IMR-90 (cell line): ENCODE data around the gene PLVAP.

Experiments used
- BHLHE40 ChIP-seq: fragments of 150-350 bp; IDR thresholded peaks from 2 replicates; pipeline ENCODE4 v1.6.1; 2016; ENCODE audit warnings: mild to moderate bottlenecking, low read depth, low read length
- CEBPB ChIP-seq: IDR thresholded peaks from 2 replicates; pipeline ENCODE4 v1.6.1; 2012; ENCODE audit warnings: low read depth, low read length, improper control_type of control experiment
- CHD1 ChIP-seq: IDR thresholded peaks from 2 replicates; pipeline ENCODE4 v1.6.1; 2012; ENCODE audit warnings: low read depth, low read length, improper control_type of control experiment
- MAFK ChIP-seq: IDR thresholded peaks from 2 replicates; pipeline ENCODE4 v1.6.1; 2012; ENCODE audit warnings: low read depth, low read length, improper control_type of control experiment
- MAZ ChIP-seq: IDR thresholded peaks from 2 replicates; pipeline ENCODE4 v1.6.1; 2012; ENCODE audit warnings: low read depth, mild to moderate bottlenecking, low read length, improper control_type of control experiment, moderate library complexity, borderline replicate concordance
- MXI1 ChIP-seq: IDR thresholded peaks from 2 replicates; pipeline ENCODE4 v1.6.1; 2012; ENCODE audit warnings: low read depth, mild to moderate bottlenecking, low read length, moderate library complexity, borderline replicate concordance
- NFE2L2 ChIP-seq: fragments of 150-350 bp; IDR thresholded peaks from 2 replicates; pipeline ENCODE4 v1.6.1; 2016; ENCODE audit warnings: low read depth, mild to moderate bottlenecking, low read length
- POLR2A ChIP-seq: IDR thresholded peaks from 2 replicates; pipeline ENCODE4 v1.6.1; 2012; ENCODE audit warnings: mild to moderate bottlenecking, low read depth, low read length
- RCOR1 ChIP-seq: IDR thresholded peaks from 2 replicates; pipeline ENCODE4 v1.6.1; 2012; ENCODE audit warnings: mild to moderate bottlenecking, low read length, improper control_type of control experiment; ENCODE audit not compliant: insufficient replicate concordance
- RFX5 ChIP-seq: IDR thresholded peaks from 2 replicates; pipeline ENCODE4 v1.8.0; 2012; ENCODE audit warnings: low read depth, mild to moderate bottlenecking, low read length, moderate library complexity
- SMC3 ChIP-seq: fragments of 150-350 bp; IDR thresholded peaks from 2 replicates; pipeline ENCODE4 v1.6.1; 2016; ENCODE audit warnings: low read depth, mild to moderate bottlenecking, antibody characterized with exemption, low read length, moderate library complexity
- TF ChIP-seq, protein P1 (sequence below): conservative IDR thresholded peaks from 2 replicates; pipeline ENCODE4 v1.5.1; 2012; ENCODE audit warnings: mild to moderate bottlenecking, low read depth, low read length, improper control_type of control experiment
- TF ChIP-seq, protein P2 (sequence below): fragments of 150-350 bp; IDR thresholded peaks from 2 replicates; pipeline ENCODE4 v1.6.1; 2016; ENCODE audit warnings: low read depth, mild to moderate bottlenecking, low read length, moderate library complexity, borderline replicate concordance
- TF ChIP-seq, protein P3 (sequence below): fragments of 150-350 bp; IDR thresholded peaks from 2 replicates; pipeline ENCODE4 v1.6.1; 2017; ENCODE audit warnings: mild to moderate bottlenecking, antibody characterized with exemption, low read length, low read depth

DNA sequence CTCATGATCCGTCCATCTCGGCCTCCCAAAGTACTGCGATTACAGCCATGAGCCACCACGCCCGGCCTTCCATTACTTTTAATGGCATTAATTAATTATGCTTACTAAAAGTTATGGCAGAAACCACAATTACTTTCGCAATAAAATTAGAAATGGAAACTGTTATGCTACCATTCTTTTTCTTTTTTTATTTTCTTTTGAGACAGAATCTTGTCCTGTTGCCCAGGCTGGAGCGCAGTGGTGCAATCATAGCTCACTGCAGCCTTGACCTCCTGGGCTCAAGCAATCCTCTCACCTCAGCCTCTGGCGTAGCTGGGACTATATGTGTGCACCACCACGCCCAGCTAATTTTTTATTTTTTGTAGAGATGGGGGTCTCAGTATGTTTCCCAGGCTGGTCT is 32.8 kb upstream of the PLVAP start:
- TF ChIP-seq POLR2A (no peak), RFX5 (no peak), MXI1 (no peak), MAFK (no peak), NFE2L2 (no peak), RCOR1 (no peak), CHD1 (no peak), BHLHE40 (no peak), CEBPB (no peak), MAZ (no peak), SMC3 (no peak)
- TF ChIP-seq, protein P1, sequence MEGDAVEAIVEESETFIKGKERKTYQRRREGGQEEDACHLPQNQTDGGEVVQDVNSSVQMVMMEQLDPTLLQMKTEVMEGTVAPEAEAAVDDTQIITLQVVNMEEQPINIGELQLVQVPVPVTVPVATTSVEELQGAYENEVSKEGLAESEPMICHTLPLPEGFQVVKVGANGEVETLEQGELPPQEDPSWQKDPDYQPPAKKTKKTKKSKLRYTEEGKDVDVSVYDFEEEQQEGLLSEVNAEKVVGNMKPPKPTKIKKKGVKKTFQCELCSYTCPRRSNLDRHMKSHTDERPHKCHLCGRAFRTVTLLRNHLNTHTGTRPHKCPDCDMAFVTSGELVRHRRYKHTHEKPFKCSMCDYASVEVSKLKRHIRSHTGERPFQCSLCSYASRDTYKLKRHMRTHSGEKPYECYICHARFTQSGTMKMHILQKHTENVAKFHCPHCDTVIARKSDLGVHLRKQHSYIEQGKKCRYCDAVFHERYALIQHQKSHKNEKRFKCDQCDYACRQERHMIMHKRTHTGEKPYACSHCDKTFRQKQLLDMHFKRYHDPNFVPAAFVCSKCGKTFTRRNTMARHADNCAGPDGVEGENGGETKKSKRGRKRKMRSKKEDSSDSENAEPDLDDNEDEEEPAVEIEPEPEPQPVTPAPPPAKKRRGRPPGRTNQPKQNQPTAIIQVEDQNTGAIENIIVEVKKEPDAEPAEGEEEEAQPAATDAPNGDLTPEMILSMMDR: no peak
- TF ChIP-seq, protein P2, sequence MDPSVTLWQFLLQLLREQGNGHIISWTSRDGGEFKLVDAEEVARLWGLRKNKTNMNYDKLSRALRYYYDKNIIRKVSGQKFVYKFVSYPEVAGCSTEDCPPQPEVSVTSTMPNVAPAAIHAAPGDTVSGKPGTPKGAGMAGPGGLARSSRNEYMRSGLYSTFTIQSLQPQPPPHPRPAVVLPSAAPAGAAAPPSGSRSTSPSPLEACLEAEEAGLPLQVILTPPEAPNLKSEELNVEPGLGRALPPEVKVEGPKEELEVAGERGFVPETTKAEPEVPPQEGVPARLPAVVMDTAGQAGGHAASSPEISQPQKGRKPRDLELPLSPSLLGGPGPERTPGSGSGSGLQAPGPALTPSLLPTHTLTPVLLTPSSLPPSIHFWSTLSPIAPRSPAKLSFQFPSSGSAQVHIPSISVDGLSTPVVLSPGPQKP: no peak
- TF ChIP-seq, protein P3, sequence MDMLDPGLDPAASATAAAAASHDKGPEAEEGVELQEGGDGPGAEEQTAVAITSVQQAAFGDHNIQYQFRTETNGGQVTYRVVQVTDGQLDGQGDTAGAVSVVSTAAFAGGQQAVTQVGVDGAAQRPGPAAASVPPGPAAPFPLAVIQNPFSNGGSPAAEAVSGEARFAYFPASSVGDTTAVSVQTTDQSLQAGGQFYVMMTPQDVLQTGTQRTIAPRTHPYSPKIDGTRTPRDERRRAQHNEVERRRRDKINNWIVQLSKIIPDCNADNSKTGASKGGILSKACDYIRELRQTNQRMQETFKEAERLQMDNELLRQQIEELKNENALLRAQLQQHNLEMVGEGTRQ: no peak
